NCI-H774 (cell line): ENCODE measurements around the gene RABL6.
"Not testable (repeated sequence)": the region's sequence is repeated elsewhere in the genome, so short reads cannot be mapped to it uniquely, and the experiment has no call there.

Experiments
- DNase-seq: peaks from one replicate; lab custom pipeline; 2025; lab: John Stamatoyannopoulos, UW

The RABL6 gene

GRCh38 chr9:136807281-136808074, at the start of gene RABL6:
Gene RABL6, plus strand, starts transcription at chr9:136807948. Its CDS starts 249 bp downstream, at chr9:136808197.
- DNase-seq, result peak; percentile 85

GRCh38 chr9:136759001-136759400, 48.7 kb upstream of the RABL6 start:
- DNase-seq, result no peak

GRCh38 chr9:136759436-136760325, 48.1 kb upstream of the RABL6 start:
- no peak for DNase-seq

GRCh38 chr9:136760424-136760823, 47.3 kb upstream of the RABL6 start:
- DNase-seq, result no peak

- not testable (repeated sequence) for DNase-seq
These were observed 46.8 kb upstream of the RABL6 start for GRCh38 chr9:136760834-136761544.

- DNase-seq, result no peak
These were observed 46.2 kb upstream of the RABL6 start for GRCh38 chr9:136761545-136761981.

GRCh38 chr9:136762221-136762691, 45.5 kb upstream of the RABL6 start:
- DNase-seq, result no peak

GRCh38 chr9:136762915-136763648, 44.7 kb upstream of the RABL6 start:
- no peak for DNase-seq

- DNase-seq, result no peak
These were observed 44.1 kb upstream of the RABL6 start for GRCh38 chr9:136763649-136764035.

GRCh38 chr9:136764301-136764891, 43.4 kb upstream of the RABL6 start, which contains the start of gene LCN15:
Gene LCN15, minus strand, starts transcription at chr9:136764518. Its CDS starts 30 bp downstream, at chr9:136764488.
- DNase-seq, result peak; percentile 77

GRCh38 chr9:136765041-136765440, 42.7 kb upstream of the RABL6 start:
- no peak for DNase-seq

- DNase-seq, result not testable (repeated sequence)
These were observed 41.9 kb upstream of the RABL6 start for GRCh38 chr9:136765745-136766409.

GRCh38 chr9:136766410-136767120, 41.2 kb upstream of the RABL6 start:
- peak; percentile 56 for DNase-seq

GRCh38 chr9:136769710-136770191, 38.0 kb upstream of the RABL6 start:
- no peak for DNase-seq

GRCh38 chr9:136771907-136772415, 35.8 kb upstream of the RABL6 start:
- DNase-seq, result no peak

- no peak for DNase-seq
These were observed 34.2 kb upstream of the RABL6 start for GRCh38 chr9:136773386-136774044.

- DNase-seq, result no peak
These were observed 33.2 kb upstream of the RABL6 start for GRCh38 chr9:136774416-136775045.

- no peak for DNase-seq
These were observed 32.6 kb upstream of the RABL6 start for GRCh38 chr9:136775191-136775590.
